GM18508 (cell line): ENCODE data around the gene AMH.

ENCODE experiments used
- ATAC-seq: cut with Tn5 transposase; IDR thresholded peaks from one replicate; pipeline ENCODE4 v1.9.1; 2021; ENCODE audit warnings: moderate number of reproducible peaks; ENCODE audit not compliant: insufficient read depth, unreplicated experiment

Gene AMH

DNA sequence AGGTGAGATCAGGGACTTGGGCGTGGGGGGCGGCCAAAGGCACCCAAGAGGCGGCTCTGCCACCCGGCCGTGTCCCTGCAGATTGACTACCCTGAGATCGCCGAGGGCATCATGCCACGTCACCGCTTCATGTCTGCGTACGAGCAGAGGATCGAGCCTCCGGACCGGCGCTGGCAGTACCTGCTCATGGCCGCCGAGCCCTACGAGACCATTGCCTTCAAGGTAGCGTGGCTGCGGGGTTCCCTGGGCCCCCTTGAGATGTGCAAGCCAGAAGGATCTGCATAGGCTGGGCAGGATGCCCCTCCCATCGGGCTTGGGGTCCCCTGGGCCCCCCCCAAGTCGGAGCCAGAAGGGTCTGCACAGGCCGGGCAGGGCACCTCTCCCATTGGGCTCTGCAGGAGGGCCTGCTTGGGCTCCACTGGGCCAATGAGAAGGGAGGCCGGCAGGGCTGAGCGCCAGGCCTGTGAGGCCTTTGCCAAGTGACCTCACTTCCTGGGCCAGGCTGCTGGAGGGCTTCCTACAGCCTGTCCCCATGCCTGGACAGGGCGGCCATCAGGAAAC lies 2.2 kb upstream of the AMH start:
- ATAC-seq: no peak

DNA sequence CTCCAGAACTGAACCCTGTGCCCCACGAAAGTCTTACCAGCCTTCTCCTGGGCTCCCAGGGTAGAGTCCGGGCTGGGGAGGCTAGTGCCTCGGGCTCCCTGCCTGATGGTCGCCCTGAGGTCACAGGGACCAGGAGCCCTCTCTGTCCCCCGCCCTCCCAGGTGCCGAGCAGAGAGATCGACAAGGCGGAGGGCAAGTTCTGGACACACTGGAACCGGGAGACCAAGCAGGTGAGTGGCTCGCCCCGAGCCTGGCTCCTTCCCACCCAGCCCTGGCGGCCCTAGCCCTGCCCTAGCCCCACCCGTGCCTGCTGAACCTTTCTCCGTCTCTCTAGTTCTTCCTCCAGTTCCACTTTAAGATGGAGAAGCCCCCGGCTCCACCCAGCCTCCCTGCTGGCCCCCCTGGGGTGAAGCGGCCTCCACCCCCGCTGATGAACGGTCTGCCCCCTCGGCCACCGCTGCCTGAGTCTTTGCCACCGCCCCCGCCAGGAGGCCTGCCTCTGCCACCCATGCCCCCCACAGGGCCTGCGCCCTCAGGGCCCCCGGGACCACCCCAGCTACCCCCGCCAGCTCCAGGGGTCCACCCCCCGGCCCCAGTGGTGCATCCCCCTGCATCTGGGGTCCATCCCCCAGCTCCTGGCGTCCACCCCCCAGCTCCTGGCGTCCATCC lies 1.6 kb upstream of the AMH start:
- no peak for ATAC-seq

- no peak for ATAC-seq
Measured at GRCh38 chr19:2248136-2249009, 750 bp upstream of the AMH start.

GRCh38 chr19:2249880-2250765 lies 1.0 kb downstream of the AMH start:
- no peak for ATAC-seq

DNA sequence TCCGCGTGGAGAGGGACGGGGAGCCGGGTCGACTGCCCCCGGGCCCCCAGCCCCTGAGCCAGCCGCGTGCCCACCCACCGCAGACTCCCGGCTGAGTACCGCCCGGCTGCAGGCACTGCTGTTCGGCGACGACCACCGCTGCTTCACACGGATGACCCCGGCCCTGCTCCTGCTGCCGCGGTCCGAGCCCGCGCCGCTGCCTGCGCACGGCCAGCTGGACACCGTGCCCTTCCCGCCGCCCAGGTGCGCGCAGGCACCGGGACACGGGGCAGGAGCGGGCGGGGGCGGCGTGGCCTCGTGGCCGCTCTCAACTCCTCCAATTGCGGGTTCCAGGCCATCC lies 1.6 kb downstream of the AMH start:
- ATAC-seq: no peak

- no peak for ATAC-seq
Measured at GRCh38 chr19:2251106-2252054, 2.3 kb downstream of the AMH start.

- ATAC-seq: no peak
Measured at GRCh38 chr19:2252055-2252796, 3.1 kb downstream of the AMH start.

DNA sequence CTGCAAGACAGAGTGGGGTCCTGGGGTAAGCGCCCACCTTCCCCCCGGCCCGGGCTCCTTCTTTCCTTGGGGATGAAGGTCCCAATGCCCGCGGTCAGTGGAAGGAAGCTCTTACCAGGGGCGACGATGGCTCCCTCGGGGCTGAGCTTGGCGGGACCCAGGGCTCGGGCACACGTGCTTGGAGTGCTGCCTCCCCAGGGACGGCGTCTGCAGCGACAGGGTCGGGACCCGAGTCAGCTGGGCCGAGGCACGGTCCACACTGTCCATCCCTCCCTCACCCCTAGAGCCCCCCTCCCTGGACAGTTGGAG lies 3.6 kb downstream of the AMH start:
- ATAC-seq: no peak

- no peak for ATAC-seq
Measured at GRCh38 chr19:2253106-2254063, 4.3 kb downstream of the AMH start.

DNA sequence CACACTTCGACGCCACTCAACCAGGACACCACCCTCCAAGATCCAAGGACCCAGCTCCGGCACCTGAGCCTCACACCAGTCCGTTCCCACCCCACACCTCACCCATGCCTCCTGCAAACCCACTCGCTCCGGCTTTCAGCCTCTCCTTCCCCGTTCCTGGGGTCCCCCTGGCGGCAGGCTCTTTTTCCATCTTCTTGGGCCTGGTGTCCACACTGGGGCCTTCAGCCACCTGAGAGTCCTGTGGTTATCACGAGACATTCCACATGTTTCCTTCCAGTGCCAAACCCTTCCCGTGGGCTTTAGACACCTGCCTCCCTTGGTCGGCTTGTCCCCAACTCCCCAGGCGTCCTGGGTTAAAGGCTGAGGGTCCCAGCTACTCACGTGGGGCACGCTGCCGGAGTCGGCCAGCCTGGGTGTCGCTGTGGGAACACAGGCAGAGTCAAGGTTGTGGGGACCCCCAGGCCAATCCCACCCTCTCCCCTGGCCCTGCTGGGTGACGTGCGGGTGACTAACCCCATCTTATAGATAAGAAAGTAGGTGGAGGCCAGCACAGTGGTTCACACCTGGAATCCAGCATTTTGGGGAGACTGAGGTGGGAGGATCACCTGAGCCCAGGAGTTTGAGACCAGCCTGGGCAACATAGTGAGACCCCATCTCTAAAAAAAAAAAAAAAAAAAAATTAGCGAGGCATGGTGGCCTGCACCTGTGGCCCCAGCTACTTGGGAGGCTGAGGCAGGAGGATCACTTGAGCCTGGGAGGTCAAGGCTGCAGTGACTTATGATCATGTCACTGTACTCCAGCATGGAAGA lies 5.1 kb downstream of the AMH start:
- no peak for ATAC-seq

- ATAC-seq: no peak
Measured at GRCh38 chr19:2255112-2255845, 6.2 kb downstream of the AMH start.

- ATAC-seq: no peak
Measured at GRCh38 chr19:2255982-2256685, 7.0 kb downstream of the AMH start, which contains the start of gene JSRP1. JSRP1 (minus strand) TSS chr19:2256417; CDS start chr19:2255314, 1,103 bp downstream.

DNA sequence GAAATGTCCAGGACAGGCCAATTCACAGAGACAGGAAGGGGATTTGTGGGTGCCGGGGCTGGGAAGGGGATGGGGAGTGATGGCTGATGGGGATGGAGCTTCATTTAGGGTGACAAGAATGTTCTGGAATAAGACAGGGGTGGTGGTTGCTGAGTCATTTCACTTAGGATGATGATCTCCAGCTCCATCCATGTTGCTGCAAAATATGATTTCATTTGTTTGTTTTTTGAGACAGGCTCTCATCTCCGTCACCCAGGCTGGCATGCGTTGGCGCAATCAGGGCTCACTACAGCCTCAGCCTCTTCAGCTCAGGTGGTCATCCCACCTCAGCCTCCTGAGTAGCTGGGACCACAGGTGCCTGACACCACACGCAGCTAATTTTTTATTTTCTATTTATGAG lies 10.2 kb downstream of the AMH start:
- no peak for ATAC-seq

DNA sequence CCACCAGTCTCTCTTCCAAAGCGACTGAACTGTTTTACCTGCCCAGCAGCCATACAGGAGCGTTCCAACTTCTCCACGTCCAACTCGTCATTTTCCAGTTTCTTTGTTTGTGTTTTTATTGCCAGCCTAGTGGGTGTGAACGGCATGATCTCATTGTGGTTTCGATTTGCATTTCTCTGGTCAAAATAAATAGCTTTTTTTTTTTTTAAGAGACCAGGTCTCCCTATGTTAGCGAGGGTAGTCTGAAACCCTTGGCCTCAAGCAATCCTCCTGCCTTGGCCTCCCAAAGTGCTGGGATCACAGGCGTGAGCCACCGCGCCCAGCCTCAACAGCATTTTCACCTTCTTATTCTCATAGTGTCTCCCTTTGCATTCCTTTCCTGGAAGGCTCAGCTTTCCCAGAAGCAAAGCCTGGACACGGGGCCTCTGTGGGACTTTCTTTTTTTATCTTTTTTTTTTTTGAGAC lies 11.2 kb downstream of the AMH start:
- ATAC-seq: no peak

DNA sequence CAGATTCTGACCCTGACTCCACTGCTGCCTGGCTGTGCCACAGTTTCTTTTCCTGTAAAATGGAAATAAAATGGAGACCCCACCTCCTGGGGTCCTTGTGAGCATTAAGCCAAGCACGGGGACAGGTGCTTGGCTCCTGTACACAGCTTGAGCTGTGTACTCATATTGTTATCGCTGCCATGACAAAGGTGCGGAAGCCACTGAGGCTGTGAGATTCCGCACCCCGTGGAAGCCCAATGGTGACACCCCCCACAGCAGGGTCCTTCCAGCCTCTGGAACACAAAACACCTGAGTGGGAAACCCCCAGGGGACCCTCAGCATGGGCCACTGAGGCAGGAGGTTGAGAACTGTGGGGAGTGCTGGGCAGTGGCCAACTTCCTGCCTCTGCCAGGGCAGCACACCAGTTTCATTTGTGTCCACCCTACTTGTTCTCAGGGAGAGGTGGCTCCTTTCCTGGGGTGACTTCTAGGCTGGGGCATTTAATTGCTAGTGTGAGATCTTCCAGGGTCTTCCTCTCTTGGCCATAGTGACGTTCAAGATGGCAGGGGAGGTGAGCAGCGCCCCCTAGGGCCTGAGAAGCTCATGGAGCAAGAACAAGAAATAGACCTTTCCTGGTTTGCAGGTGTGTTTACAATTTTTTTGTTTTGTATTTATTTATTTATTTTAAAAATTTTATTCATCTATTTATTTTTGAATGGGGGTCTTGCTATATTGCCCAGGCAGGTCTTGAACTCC lies 12.5 kb downstream of the AMH start:
- ATAC-seq: no peak
